ENCODE results near the gene FLT1. TPM values are rescaled to one million over a fixed set of nuclear protein-coding genes. Genes with fewer than 3 reads are reported as not detected.

The FLT1 gene
- total RNA-seq, 4 donors from 2014 or later = 19.3 to 48.6 (median 24.4) TPM

DNA sequence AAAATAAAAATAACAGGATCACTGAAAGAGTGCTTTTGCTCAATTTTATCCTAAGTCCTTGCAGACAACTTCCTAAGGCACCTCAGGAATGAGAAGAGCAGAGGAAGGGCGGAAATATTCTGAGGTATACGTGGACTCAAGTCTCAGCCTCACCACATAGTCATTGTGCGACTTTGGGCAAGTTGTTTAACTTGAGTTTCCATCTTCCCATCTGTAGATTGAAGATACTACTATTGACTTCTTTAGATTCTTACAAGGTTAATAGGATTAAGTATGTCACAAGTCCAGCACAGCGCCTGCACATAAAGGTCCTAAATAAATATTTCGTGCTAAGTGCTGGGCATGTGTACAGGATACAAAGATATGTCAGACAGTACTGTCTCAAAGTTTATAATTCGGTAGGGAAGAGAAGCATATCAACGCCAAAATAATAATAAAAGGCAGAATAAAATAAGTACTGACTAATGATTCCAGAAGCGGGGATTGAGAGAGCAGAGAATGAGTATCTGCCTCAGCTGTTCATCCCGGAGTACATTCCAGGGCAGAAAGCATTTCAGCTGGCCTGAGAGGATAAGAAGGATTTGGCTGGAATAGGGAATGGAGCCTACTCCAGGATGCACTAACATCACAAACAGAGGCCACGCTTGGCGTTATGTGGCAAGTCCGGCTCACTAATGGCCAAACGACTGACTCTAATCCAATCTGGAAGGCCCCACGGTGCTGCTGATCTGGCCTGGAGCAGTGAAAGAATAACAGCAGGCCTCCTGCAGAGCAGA, 139.7 kb downstream of the FLT1 start:
- no peaks in the 10 kb centered on the region for H3K36me3 ChIP-seq
- 88% methylated on average over 14 of the region's 14 CpGs for WGBS, 2 donors

GRCh38 chr13:28353679-28354078, 141.2 kb downstream of the FLT1 start:
- Histone ChIP-seq H3K9me3 (no peaks in the 10 kb centered on the region), H3K4me1 (peaks cover 0 to 2% (median 0%) of the 10 kb centered on the region in 4 donors), H3K27me3 (no peaks in the 10 kb centered on the region), H3K27ac (no peak overlapping the region), H3K4me3 (no peak overlapping the region), H3K36me3 (no peaks in the 10 kb centered on the region)
- WGBS, 2 donors = 46 to 47% methylated on average over 4 of the region's 4 CpGs
- DNase-seq (ENCODE audit: low spot score in 2 of 2) = no peak
- TF ChIP-seq EP300 (IDR thresholded peaks at IDR 0.05) (no peak), POLR2A (IDR thresholded peaks at IDR 0.05) (no peak)
- TF ChIP-seq, protein P1, sequence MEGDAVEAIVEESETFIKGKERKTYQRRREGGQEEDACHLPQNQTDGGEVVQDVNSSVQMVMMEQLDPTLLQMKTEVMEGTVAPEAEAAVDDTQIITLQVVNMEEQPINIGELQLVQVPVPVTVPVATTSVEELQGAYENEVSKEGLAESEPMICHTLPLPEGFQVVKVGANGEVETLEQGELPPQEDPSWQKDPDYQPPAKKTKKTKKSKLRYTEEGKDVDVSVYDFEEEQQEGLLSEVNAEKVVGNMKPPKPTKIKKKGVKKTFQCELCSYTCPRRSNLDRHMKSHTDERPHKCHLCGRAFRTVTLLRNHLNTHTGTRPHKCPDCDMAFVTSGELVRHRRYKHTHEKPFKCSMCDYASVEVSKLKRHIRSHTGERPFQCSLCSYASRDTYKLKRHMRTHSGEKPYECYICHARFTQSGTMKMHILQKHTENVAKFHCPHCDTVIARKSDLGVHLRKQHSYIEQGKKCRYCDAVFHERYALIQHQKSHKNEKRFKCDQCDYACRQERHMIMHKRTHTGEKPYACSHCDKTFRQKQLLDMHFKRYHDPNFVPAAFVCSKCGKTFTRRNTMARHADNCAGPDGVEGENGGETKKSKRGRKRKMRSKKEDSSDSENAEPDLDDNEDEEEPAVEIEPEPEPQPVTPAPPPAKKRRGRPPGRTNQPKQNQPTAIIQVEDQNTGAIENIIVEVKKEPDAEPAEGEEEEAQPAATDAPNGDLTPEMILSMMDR (IDR thresholded peaks at IDR 0.05) = no peak

More for the DNA sequence above, 139.7 kb downstream of the FLT1 start:
- DNase-seq (ENCODE audit: low spot score in 2 of 2) = no peak
- Histone ChIP-seq H3K27ac (no peak overlapping the region), H3K9me3 (no peaks in the 10 kb centered on the region), H3K27me3 (no peaks in the 10 kb centered on the region), H3K4me1 (peaks cover 0 to 2% (median 0%) of the 10 kb centered on the region in 4 donors), H3K4me3 (no peak overlapping the region)
- TF ChIP-seq, protein P1 (IDR thresholded peaks at IDR 0.05) = no peak
- TF ChIP-seq POLR2A (IDR thresholded peaks at IDR 0.05) = no peak
- no peak for TF ChIP-seq EP300 (IDR thresholded peaks at IDR 0.05)

GRCh38 chr13:28349907-28350654, 144.8 kb downstream of the FLT1 start:
- TF ChIP-seq, protein P1 (IDR thresholded peaks at IDR 0.05) = no peak
- TF ChIP-seq POLR2A (IDR thresholded peaks at IDR 0.05) = no peak
- TF ChIP-seq EP300 (IDR thresholded peaks at IDR 0.05) = no peak
- Histone ChIP-seq H3K4me1 (peaks cover 0 to 2% (median 0%) of the 10 kb centered on the region in 4 donors), H3K36me3 (no peaks in the 10 kb centered on the region), H3K9me3 (no peaks in the 10 kb centered on the region), H3K4me3 (no peak overlapping the region), H3K27ac (no peak overlapping the region), H3K27me3 (peaks cover 0 to 5% of the 10 kb centered on the region in 2 donors)
- WGBS, 2 donors = 84 to 86% methylated on average over 8 of the region's 8 CpGs
- no peak for DNase-seq (ENCODE audit: low spot score in 2 of 2)

DNA sequence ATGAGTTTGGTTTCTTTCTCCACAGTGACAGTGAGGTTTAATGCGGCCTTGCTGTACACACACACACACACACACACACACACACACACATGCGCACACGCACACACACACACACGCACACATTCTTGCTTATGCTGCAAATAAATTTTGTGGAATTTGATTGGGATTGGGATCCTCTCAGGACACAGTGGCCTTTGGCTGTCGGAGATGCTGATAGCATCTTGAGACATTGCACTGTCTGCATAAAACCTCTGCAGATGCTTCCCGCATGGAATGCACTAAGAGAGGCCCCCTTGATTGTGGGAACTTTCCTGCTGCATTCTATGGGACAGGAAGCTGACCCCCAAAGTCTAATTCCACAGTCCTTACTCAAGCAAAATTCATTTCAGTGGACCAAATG, 145.6 kb downstream of the FLT1 start:
- TF ChIP-seq EP300 (IDR thresholded peaks at IDR 0.05) (no peak), POLR2A (IDR thresholded peaks at IDR 0.05) (no peak)
- TF ChIP-seq, protein P1 (IDR thresholded peaks at IDR 0.05) = no peak
- Histone ChIP-seq H3K4me1 (peaks cover 0 to 2% (median 0%) of the 10 kb centered on the region in 4 donors), H3K9me3 (no peaks in the 10 kb centered on the region), H3K4me3 (no peak overlapping the region), H3K27me3 (peaks cover 0 to 5% of the 10 kb centered on the region in 2 donors), H3K36me3 (no peaks in the 10 kb centered on the region), H3K27ac (no peak overlapping the region)
- DNase-seq (ENCODE audit: low spot score in 2 of 2) = no peak
- WGBS, 2 donors = 72 to 75% methylated on average over 6 of the region's 6 CpGs
